SKM-1 treated with dmso at 0.1 percent for 144 hours (cell line): Measurements from ENCODE around the gene MYO18A.
"Not testable (repeated sequence)": the region's sequence is repeated elsewhere in the genome, so short reads cannot be mapped to it uniquely, and the experiment has no call there.

Source experiments
- DNase-seq: peaks from one replicate; lab custom pipeline; 2025; ENCODE audit not compliant: unreplicated experiment; lab: John Stamatoyannopoulos, UW

The MYO18A gene

GRCh38 chr17:29180034-29180787, at the start of gene MYO18A:
MYO18A (minus strand) TSS chr17:29180398; CDS start chr17:29166940, 13,458 bp downstream.
- peak; percentile 83 for DNase-seq

- DNase-seq: no peak
Measured at GRCh38 chr17:29225396-29225795, 45.2 kb upstream of the MYO18A start.

- DNase-seq: not testable (repeated sequence)
Measured at GRCh38 chr17:29221338-29221737, 41.1 kb upstream of the MYO18A start.

GRCh38 chr17:29219378-29220047, 39.3 kb upstream of the MYO18A start:
- peak; percentile 80 for DNase-seq

- DNase-seq: no peak
Measured at GRCh38 chr17:29216856-29217255, 36.7 kb upstream of the MYO18A start.

GRCh38 chr17:29216181-29216580, 36.0 kb upstream of the MYO18A start:
- DNase-seq: no peak

GRCh38 chr17:29215717-29216116, 35.5 kb upstream of the MYO18A start:
- DNase-seq: no peak

GRCh38 chr17:29215174-29215573, 35.0 kb upstream of the MYO18A start:
- no peak for DNase-seq

- no peak for DNase-seq
Measured at GRCh38 chr17:29214215-29215146, 34.3 kb upstream of the MYO18A start.

- DNase-seq: no peak
Measured at GRCh38 chr17:29212681-29213121, 32.5 kb upstream of the MYO18A start.

GRCh38 chr17:29212094-29212631, 32.0 kb upstream of the MYO18A start:
- no peak for DNase-seq

- no peak for DNase-seq
Measured at GRCh38 chr17:29210879-29211278, 30.7 kb upstream of the MYO18A start.

GRCh38 chr17:29209073-29209472, 28.9 kb upstream of the MYO18A start:
- DNase-seq: no peak

GRCh38 chr17:29207975-29208374, 27.8 kb upstream of the MYO18A start:
- no peak for DNase-seq

GRCh38 chr17:29205047-29205446, 24.8 kb upstream of the MYO18A start:
- DNase-seq: no peak

- not testable (repeated sequence) for DNase-seq
Measured at GRCh38 chr17:29204068-29204804, 24.0 kb upstream of the MYO18A start.

- no peak for DNase-seq
Measured at GRCh38 chr17:29197516-29198272, 17.5 kb upstream of the MYO18A start.

- DNase-seq: no peak
Measured at GRCh38 chr17:29196769-29197515, 16.7 kb upstream of the MYO18A start.
